Neural cell (in vitro differentiated cells): ENCODE results near the gene MEIS1. TPM values are rescaled to one million over a fixed set of nuclear protein-coding genes. Genes with fewer than 3 reads are reported as not detected.

ENCODE experiments used
- H2AFZ ChIP-seq: fragments of 200-600, 300-800 bp; sonication (generic), shearing (Covaris generic); 2 replicates; pipeline ENCODE4 v1.6.0; 2014; ENCODE audit warnings: low read depth, mild to moderate bottlenecking, antibody characterized with exemption, low read length, moderate library complexity
- H3F3A ChIP-seq: fragments of 200-600 bp; shearing (Covaris generic); 2 replicates; pipeline ENCODE4 v1.6.1; 2016; ENCODE audit warnings: mild to moderate bottlenecking, moderate library complexity, mixed read lengths, antibody characterized with exemption, low read length; ENCODE audit not compliant: insufficient read depth, poor library complexity, severe bottlenecking
- H3K27ac ChIP-seq: fragments of 200-600, 300-800 bp; sonication (generic), shearing (Covaris generic); 2 replicates; pipeline ENCODE4 v1.5.1; 2014; ENCODE audit warnings: mild to moderate bottlenecking, low read length, moderate library complexity
- H3K27me3 ChIP-seq: fragments of 300-800, 200-600 bp; sonication (generic), shearing (Covaris generic); 2 replicates; pipeline ENCODE4 v1.6.0; 2014; ENCODE audit warnings: mild to moderate bottlenecking, low read depth, low read length, moderate library complexity; ENCODE audit not compliant: insufficient read depth
- H3K36me3 ChIP-seq: fragments of 300-800, 200-600 bp; sonication (generic), shearing (Covaris generic); 2 replicates; pipeline ENCODE4 v1.5.1; 2014; ENCODE audit warnings: mild to moderate bottlenecking, antibody characterized with exemption, low read length, moderate library complexity; ENCODE audit not compliant: insufficient read depth
- H3K4me2 ChIP-seq: fragments of 300-800, 200-600 bp; sonication (generic), shearing (Covaris generic); 2 replicates; pipeline ENCODE4 v1.6.0; 2014; ENCODE audit warnings: mild to moderate bottlenecking, low read length
- H3K4me3 ChIP-seq: fragments of 300-800, 200-600 bp; sonication (generic), shearing (Covaris generic); 2 replicates; pipeline ENCODE4 v1.5.1; 2014; ENCODE audit warnings: mild to moderate bottlenecking, low read length, moderate library complexity
- H3K79me2 ChIP-seq: fragments of 200-600 bp; shearing (Covaris generic); replicated peaks from 2 replicates; pipeline ENCODE4 v1.6.0; 2014; ENCODE audit warnings: mild to moderate bottlenecking, low read length, moderate library complexity; ENCODE audit not compliant: insufficient read depth
- H3K9ac ChIP-seq: fragments of 300-800, 200-600 bp; sonication (generic), shearing (Covaris generic); 2 replicates; pipeline ENCODE4 v1.6.1; 2016; ENCODE audit warnings: mild to moderate bottlenecking, low read length, mixed read lengths
- H3K9me2 ChIP-seq: fragments of 200-600 bp; shearing (Covaris generic); 2 replicates; pipeline ENCODE4 v1.6.1; 2016; ENCODE audit warnings: mild to moderate bottlenecking, low read length, mixed read lengths; ENCODE audit not compliant: insufficient read depth
- H3K9me3 ChIP-seq: fragments of 200-600, 300-800 bp; sonication (generic), shearing (Covaris generic); 2 replicates; pipeline ENCODE4 v1.6.1; 2016; ENCODE audit warnings: mild to moderate bottlenecking, mixed run types, low read length, moderate library complexity, mixed read lengths
- H4K20me1 ChIP-seq: fragments of 200-600 bp; shearing (Covaris generic); 2 replicates; pipeline ENCODE4 v1.6.1; 2016; ENCODE audit warnings: mild to moderate bottlenecking, mixed run types; ENCODE audit not compliant: insufficient read depth
- CTCF ChIP-seq: fragments of 450-650 bp; IDR thresholded peaks from 2 replicates; pipeline ENCODE4 v1.5.1; 2014; ENCODE audit warnings: antibody characterized with exemption, mild to moderate bottlenecking, moderate library complexity; ENCODE audit not compliant: poor library complexity, severe bottlenecking
- EP300 ChIP-seq: fragments of 450-650 bp; conservative IDR thresholded peaks from 2 replicates; pipeline ENCODE4 v1.6.1; 2014; ENCODE audit warnings: antibody characterized with exemption, mild to moderate bottlenecking, moderate library complexity; ENCODE audit not compliant: poor library complexity, severe bottlenecking
- EZH2 ChIP-seq: fragments of 200-600, 300-800 bp; shearing (Covaris generic), sonication (generic); IDR thresholded peaks from 2 replicates; pipeline ENCODE4 v1.6.1; 2014; ENCODE audit warnings: antibody characterized with exemption, low read length, borderline replicate concordance, mild to moderate bottlenecking; ENCODE audit not compliant: insufficient read depth, poor library complexity, severe bottlenecking
- MXI1 ChIP-seq: fragments of 450-650 bp; conservative IDR thresholded peaks from 2 replicates; pipeline ENCODE4 v1.6.1; 2014; ENCODE audit warnings: antibody characterized with exemption, mild to moderate bottlenecking; ENCODE audit not compliant: poor library complexity, severe bottlenecking
- POLR2AphosphoS5 ChIP-seq: IDR thresholded peaks from 2 replicates; pipeline ENCODE4 v1.6.1; 2012
- RAD21 ChIP-seq: fragments of 450-650 bp; conservative IDR thresholded peaks from 2 replicates; pipeline ENCODE4 v1.6.1; 2014; ENCODE audit warnings: antibody characterized with exemption, mild to moderate bottlenecking, moderate library complexity
- REST ChIP-seq: IDR thresholded peaks from 2 replicates; pipeline ENCODE4 v1.6.1; 2012; ENCODE audit warnings: borderline replicate concordance
- SMC3 ChIP-seq: fragments of 450-650 bp; conservative IDR thresholded peaks from 2 replicates; pipeline ENCODE4 v1.6.1; 2014; ENCODE audit warnings: antibody characterized with exemption, mild to moderate bottlenecking, moderate library complexity; ENCODE audit not compliant: poor library complexity
- TAF1 ChIP-seq: IDR thresholded peaks from 2 replicates; pipeline ENCODE4 v1.6.1; 2012; ENCODE audit warnings: low read depth
- polyA plus RNA-seq: library from polyadenylated mRNA; depleted of rRNA; stranded (reverse); fragments of >200 nt; gene quantifications from 2 replicates; pipeline ENCODE4 v1.2.3, GENCODE V29; 2014

MEIS1 gene
- polyA plus RNA-seq, 1 donor from 2014 or later: 46.5 TPM

- no peaks in the 10 kb centered on the region for H3K27me3 ChIP-seq
- H4K20me1 ChIP-seq: no peaks in the 10 kb centered on the region
- H3K9ac ChIP-seq: no peak overlapping the region
- H3K27ac ChIP-seq: no peak overlapping the region
- H2AFZ ChIP-seq: no peak overlapping the region
- H3K4me2 ChIP-seq: no peak overlapping the region
- H3K9me2 ChIP-seq: no peaks in the 10 kb centered on the region
- peaks cover 6% of the 10 kb centered on the region for H3K36me3 ChIP-seq
- no peak for TF ChIP-seq EP300
- TF ChIP-seq MXI1: no peak
- TF ChIP-seq CTCF: no peak
- no peak for TF ChIP-seq REST
- TF ChIP-seq EZH2: no peak
- TF ChIP-seq RAD21: no peak
- TF ChIP-seq SMC3: no peak
- no peak for TF ChIP-seq TAF1
- no peak for TF ChIP-seq POLR2AphosphoS5
- H3K9me3 ChIP-seq: no peaks in the 10 kb centered on the region
- H3K79me2 ChIP-seq: peaks cover 20% of the 10 kb centered on the region
- H3K4me3 ChIP-seq: no peak overlapping the region
- no peaks in the 10 kb centered on the region for H3F3A ChIP-seq
These were observed 43.9 kb downstream of the MEIS1 start for GRCh38 chr2:66478731-66479316.

- no peak overlapping the region for H3K4me2 ChIP-seq
- H3K9ac ChIP-seq: no peak overlapping the region
These were observed 46.2 kb downstream of the MEIS1 start for GRCh38 chr2:66481100-66481549.

More at GRCh38 chr2:66481100-66481549, 46.2 kb downstream of the MEIS1 start:
- H3K4me3 ChIP-seq: no peak overlapping the region
- no peaks in the 10 kb centered on the region for H3K9me3 ChIP-seq
- no peak overlapping the region for H3K27ac ChIP-seq
- H3K27me3 ChIP-seq: no peaks in the 10 kb centered on the region
- H2AFZ ChIP-seq: no peak overlapping the region
- H3F3A ChIP-seq: no peaks in the 10 kb centered on the region
- TF ChIP-seq SMC3: no peak
- TF ChIP-seq RAD21: no peak
- no peak for TF ChIP-seq REST
- TF ChIP-seq TAF1: no peak
- no peak for TF ChIP-seq EP300
- TF ChIP-seq EZH2: no peak
- TF ChIP-seq MXI1: no peak
- no peak for TF ChIP-seq POLR2AphosphoS5
- TF ChIP-seq CTCF: no peak
- H3K79me2 ChIP-seq: peaks cover 17% of the 10 kb centered on the region
- no peaks in the 10 kb centered on the region for H4K20me1 ChIP-seq
- H3K9me2 ChIP-seq: no peaks in the 10 kb centered on the region
- no peaks in the 10 kb centered on the region for H3K36me3 ChIP-seq
